Measurements from ENCODE around the gene FBN2. TPM values are rescaled to one million over a fixed set of nuclear protein-coding genes. Genes with fewer than 3 reads are reported as not detected.
A peak's percentile ranks its signal among the peaks of the same experiment; 100 is the strongest.

The FBN2 gene
- total and polyA plus RNA-seq, 2 donors (not counting 1 experiment from before 2014, with no cell fraction given), result 43.1 to 80.1 TPM

DNA sequence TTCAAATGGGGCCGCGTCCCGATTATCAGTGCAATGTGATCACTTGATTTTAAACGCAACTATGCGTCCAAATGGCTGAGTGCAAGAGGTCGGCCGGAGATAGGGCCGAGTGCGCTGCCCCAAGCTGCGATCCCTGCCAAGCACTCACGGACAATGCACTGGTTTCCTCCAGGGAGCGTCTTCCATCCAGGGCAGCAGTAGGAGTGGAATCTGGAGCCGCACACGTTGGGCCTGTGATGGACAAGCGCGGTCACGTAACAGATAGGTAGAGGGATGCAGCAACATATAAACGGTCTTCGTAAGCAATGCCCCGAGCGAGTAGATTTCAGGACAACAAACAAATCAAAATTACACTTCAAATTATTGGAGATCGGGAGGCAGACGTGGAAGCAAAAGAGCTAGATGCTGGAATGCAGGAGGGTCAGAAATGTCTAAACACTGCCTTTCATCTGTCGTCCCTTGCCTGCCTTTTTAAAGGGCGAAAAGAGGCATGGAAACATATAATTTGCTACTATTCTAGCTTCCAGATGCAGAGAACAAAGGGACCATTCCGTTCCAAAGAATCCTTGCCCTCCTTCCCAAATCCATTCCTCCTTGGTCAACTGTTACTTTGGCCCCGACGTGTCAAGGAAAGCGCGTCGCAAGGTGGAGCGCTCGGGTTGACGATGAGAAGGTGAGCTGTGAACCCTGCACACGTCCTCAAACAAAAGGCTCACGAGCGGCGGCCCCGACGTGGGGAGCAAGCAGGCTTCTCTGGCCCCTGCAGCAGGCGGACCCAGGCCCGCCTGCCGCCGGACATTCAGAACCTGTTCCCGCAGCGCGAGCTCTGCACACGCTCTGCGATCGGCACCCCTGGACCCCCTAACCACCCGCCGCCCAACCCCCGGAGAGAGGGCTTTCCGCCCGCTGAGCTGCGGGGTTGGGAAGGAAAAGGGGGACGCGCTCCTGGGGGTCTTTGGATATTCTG, 1.5 kb downstream of the FBN2 start:
- Histone ChIP-seq H2AFZ (ENCODE audit: low read length) (peak overlapping the region; percentile 49), H3K36me3 (ENCODE audit: control insufficient read depth, insufficient read depth, low read length) (no peaks in the 10 kb centered on the region), H3K4me1 (ENCODE audit: control insufficient read depth, extremely low read depth, insufficient read depth, low read length) (no peaks in the 10 kb centered on the region), H3K9ac (ENCODE audit: insufficient read depth, low read length) (peak overlapping the region; percentile 49), H3K27me3 (ENCODE audit: control insufficient read depth, insufficient read depth, low read length) (no peaks in the 10 kb centered on the region), H3K79me2 (ENCODE audit: control insufficient read depth, insufficient read depth, low read length) (no peaks in the 10 kb centered on the region), H3K9me3 (ENCODE audit: control insufficient read depth, insufficient read depth, low read depth, low read length) (no peaks in the 10 kb centered on the region), H3K27ac (ENCODE audit: insufficient read depth, low read length) (no peak overlapping the region), H4K20me1 (ENCODE audit: control insufficient read depth, extremely low read depth, insufficient read depth, low read length) (no peaks in the 10 kb centered on the region), H3K4me2 (ENCODE audit: extremely low read depth, insufficient read depth, low read length) (peak overlapping the region; percentile 73), H3K4me3 (replicated peaks in 1 of 4; ENCODE audit: control extremely low read depth in 1 of 4, insufficient read depth in 1 of 4, low read depth in 3 of 4, low read length in 4 of 4) (peak overlapping the region; percentile 59 to 72 (median 68))
- TF ChIP-seq, protein P1, sequence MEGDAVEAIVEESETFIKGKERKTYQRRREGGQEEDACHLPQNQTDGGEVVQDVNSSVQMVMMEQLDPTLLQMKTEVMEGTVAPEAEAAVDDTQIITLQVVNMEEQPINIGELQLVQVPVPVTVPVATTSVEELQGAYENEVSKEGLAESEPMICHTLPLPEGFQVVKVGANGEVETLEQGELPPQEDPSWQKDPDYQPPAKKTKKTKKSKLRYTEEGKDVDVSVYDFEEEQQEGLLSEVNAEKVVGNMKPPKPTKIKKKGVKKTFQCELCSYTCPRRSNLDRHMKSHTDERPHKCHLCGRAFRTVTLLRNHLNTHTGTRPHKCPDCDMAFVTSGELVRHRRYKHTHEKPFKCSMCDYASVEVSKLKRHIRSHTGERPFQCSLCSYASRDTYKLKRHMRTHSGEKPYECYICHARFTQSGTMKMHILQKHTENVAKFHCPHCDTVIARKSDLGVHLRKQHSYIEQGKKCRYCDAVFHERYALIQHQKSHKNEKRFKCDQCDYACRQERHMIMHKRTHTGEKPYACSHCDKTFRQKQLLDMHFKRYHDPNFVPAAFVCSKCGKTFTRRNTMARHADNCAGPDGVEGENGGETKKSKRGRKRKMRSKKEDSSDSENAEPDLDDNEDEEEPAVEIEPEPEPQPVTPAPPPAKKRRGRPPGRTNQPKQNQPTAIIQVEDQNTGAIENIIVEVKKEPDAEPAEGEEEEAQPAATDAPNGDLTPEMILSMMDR (conservative IDR thresholded peaks at IDR 0.05 in 1 of 2, IDR thresholded peaks at IDR 0.05 in 1 of 2; ENCODE audit: low read depth in 1 of 2, low read length in 2 of 2), result no peak
- TF ChIP-seq EZH2 (IDR thresholded peaks at IDR 0.05; ENCODE audit: low read length, missing control alignments), result no peak
- DNase-seq (ENCODE audit: low read depth in 2 of 2), result peak; percentile 21 to 40

DNA sequence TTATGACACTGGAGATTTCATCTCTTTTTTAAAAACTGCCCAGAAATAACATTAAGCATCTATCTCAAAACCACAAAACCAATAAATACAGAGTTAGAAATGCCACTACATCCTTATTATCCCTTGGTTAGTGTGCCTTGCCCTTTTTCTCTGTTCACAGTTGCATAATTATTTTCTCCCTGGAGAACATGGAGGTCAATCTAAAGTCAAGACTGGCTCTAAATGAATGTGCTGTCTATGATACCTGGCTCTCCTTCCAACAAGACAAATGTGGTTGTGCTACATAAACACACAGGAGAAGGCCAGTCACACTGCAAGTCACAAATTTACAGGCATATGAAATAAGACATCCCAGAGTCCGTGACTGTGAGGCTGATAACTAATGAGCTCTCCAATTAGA, 2.8 kb downstream of the FBN2 start:
- H3K9me3 ChIP-seq (ENCODE audit: control insufficient read depth, insufficient read depth, low read depth, low read length), result no peaks in the 10 kb centered on the region
- no peak overlapping the region for H3K4me2 ChIP-seq (ENCODE audit: extremely low read depth, insufficient read depth, low read length)
- TF ChIP-seq, protein P1 (conservative IDR thresholded peaks at IDR 0.05 in 1 of 2, IDR thresholded peaks at IDR 0.05 in 1 of 2; ENCODE audit: low read depth in 1 of 2, low read length in 2 of 2), result no peak
- TF ChIP-seq EZH2 (IDR thresholded peaks at IDR 0.05; ENCODE audit: low read length, missing control alignments), result no peak
- peak overlapping the region in 2 of 4 experiments; percentile 14 to 72 for H3K4me3 ChIP-seq (replicated peaks in 1 of 4; ENCODE audit: control extremely low read depth in 1 of 4, insufficient read depth in 1 of 4, low read depth in 3 of 4, low read length in 4 of 4)
- H3K4me1 ChIP-seq (ENCODE audit: control insufficient read depth, extremely low read depth, insufficient read depth, low read length), result no peaks in the 10 kb centered on the region
- H2AFZ ChIP-seq (ENCODE audit: low read length), result no peak overlapping the region
- no peaks in the 10 kb centered on the region for H4K20me1 ChIP-seq (ENCODE audit: control insufficient read depth, extremely low read depth, insufficient read depth, low read length)
- DNase-seq (ENCODE audit: low read depth in 2 of 2), result peak in 1 of 2 donors; percentile 10
- no peak overlapping the region for H3K9ac ChIP-seq (ENCODE audit: insufficient read depth, low read length)
- H3K27ac ChIP-seq (ENCODE audit: insufficient read depth, low read length), result no peak overlapping the region
- no peaks in the 10 kb centered on the region for H3K36me3 ChIP-seq (ENCODE audit: control insufficient read depth, insufficient read depth, low read length)
- no peaks in the 10 kb centered on the region for H3K79me2 ChIP-seq (ENCODE audit: control insufficient read depth, insufficient read depth, low read length)
- H3K27me3 ChIP-seq (ENCODE audit: control insufficient read depth, insufficient read depth, low read length), result no peaks in the 10 kb centered on the region

DNA sequence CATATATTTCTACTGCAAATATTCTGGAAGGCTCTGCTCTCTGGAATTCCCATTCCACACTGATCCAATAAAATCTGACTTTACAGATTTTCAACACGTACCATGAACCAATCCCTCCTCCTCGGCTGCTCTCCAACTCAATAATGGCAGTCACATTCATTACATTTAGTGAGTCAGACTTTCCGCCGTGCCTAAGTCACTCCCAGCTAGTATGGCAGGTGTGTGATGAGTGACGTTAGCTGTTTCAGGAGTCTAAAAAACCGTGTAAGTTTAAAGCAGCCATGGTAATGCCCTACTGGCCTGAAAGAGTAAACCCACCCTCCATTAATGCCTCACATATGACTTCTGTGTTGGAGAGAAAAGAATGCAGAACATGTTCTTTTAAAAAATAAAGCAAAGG, 3.3 kb downstream of the FBN2 start:
- no peak overlapping the region for H2AFZ ChIP-seq (ENCODE audit: low read length)
- no peaks in the 10 kb centered on the region for H3K27me3 ChIP-seq (ENCODE audit: control insufficient read depth, insufficient read depth, low read length)
- no peaks in the 10 kb centered on the region for H3K4me1 ChIP-seq (ENCODE audit: control insufficient read depth, extremely low read depth, insufficient read depth, low read length)
- no peaks in the 10 kb centered on the region for H3K36me3 ChIP-seq (ENCODE audit: control insufficient read depth, insufficient read depth, low read length)
- H3K9me3 ChIP-seq (ENCODE audit: control insufficient read depth, insufficient read depth, low read depth, low read length), result no peaks in the 10 kb centered on the region
- no peak for TF ChIP-seq EZH2 (IDR thresholded peaks at IDR 0.05; ENCODE audit: low read length, missing control alignments)
- TF ChIP-seq, protein P1 (conservative IDR thresholded peaks at IDR 0.05 in 1 of 2, IDR thresholded peaks at IDR 0.05 in 1 of 2; ENCODE audit: low read depth in 1 of 2, low read length in 2 of 2), result no peak
- no peak overlapping the region for H3K9ac ChIP-seq (ENCODE audit: insufficient read depth, low read length)
- DNase-seq (ENCODE audit: low read depth in 2 of 2), result peak; percentile 61 to 70
- peak overlapping the region in 1 of 4 experiments; percentile 72 for H3K4me3 ChIP-seq (replicated peaks in 1 of 4; ENCODE audit: control extremely low read depth in 1 of 4, insufficient read depth in 1 of 4, low read depth in 3 of 4, low read length in 4 of 4)
- no peak overlapping the region for H3K27ac ChIP-seq (ENCODE audit: insufficient read depth, low read length)
- H3K79me2 ChIP-seq (ENCODE audit: control insufficient read depth, insufficient read depth, low read length), result no peaks in the 10 kb centered on the region
- H3K4me2 ChIP-seq (ENCODE audit: extremely low read depth, insufficient read depth, low read length), result no peak overlapping the region
- no peaks in the 10 kb centered on the region for H4K20me1 ChIP-seq (ENCODE audit: control insufficient read depth, extremely low read depth, insufficient read depth, low read length)

Data from fibroblast of lung (primary cell).